Hypothalamus (tissue), 51 donors: ENCODE data around the gene TMIE.
A peak's percentile ranks its signal among the peaks of the same experiment; 100 is the strongest.

Source experiments
- DNase-seq, 51 donors: peaks; one replicate each; lab custom pipeline; 2025; lab: John Stamatoyannopoulos, UW

Gene TMIE, protein sequence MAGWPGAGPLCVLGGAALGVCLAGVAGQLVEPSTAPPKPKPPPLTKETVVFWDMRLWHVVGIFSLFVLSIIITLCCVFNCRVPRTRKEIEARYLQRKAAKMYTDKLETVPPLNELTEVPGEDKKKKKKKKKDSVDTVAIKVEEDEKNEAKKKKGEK

DNA sequence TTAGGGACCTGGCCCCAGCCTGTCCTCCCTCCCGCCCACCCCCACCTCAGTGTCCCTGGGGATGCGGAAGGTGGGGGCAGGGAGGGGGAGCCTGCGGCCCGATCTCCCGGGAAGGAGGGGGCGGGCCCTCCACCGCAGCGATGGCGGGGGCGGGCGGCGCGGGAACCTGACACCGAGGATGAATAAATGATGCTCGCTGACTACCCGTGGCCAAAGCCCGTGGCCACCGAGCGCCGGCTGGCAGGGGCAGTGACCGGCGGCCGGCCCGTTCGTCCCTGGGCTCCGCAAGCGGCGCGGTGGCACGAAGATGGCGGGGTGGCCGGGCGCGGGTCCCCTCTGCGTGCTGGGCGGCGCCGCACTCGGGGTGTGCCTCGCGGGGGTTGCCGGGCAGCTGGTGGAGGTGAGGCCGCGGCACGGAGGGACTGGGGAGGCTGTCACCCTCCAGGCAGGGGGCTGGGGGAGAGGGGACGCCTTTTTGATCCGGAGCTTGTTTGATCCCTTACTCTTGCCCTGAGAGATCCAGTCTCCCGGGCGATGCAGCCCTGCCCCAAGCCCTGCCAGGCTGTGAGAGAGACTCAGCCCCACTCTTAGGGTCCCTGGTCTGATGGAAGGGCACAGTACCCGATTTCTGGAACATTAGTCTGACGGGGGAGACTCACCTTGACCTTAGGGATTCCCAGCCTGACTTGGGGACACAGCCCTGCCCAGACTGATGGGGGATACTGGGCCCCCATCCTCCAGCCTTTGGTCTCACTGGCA, at the start of gene TMIE:
Gene TMIE (plus strand): TSS at position 212 of the 759 bp plus-strand sequence. CDS start 96 bp downstream, at position 308.
- peak in 14 of 51 donors; percentile 12 to 77 (median 56) for DNase-seq

DNA sequence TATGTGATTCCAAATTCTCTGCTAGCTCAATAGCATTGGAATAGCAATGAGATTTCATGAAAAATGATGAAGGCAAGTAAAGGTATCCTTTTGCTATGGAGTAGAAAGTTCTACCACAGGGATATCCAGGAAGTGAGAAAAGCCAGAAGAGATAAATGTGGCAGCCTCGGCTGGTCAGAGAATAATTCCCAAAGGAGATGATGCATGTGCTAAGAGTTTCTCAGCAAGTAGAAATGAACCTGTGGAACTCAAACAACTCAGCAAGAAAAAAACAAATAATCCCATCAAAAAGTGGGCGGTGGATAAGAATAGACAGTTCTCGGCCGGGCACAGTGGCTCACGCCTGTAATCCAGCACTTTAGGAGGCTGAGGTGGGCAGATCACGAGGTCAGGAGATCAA, 45.9 kb upstream of the TMIE start:
- DNase-seq, result no peak

GRCh38 chr3:46656778-46657556, 44.2 kb upstream of the TMIE start:
- DNase-seq, result no peak

DNA sequence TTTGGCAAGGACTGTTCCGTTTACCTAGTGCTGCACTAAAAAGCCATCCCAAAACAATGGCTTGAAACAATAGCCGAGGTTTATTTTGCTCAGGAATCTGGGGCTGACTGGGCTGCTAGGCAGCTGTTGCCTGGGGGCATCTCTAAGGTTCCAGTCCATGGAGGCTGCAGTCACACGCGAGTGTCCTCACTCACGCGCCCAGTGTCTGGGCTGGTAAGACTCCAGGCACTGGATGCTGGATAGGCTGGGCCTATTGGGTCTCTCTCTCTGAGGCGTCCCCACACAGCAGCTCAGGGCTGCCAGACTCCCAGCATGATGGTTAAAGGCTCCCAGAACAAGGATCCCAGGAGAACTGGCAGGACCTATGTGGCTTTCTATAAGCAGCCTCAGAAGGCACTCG, 41.9 kb upstream of the TMIE start:
- no peak for DNase-seq

DNA sequence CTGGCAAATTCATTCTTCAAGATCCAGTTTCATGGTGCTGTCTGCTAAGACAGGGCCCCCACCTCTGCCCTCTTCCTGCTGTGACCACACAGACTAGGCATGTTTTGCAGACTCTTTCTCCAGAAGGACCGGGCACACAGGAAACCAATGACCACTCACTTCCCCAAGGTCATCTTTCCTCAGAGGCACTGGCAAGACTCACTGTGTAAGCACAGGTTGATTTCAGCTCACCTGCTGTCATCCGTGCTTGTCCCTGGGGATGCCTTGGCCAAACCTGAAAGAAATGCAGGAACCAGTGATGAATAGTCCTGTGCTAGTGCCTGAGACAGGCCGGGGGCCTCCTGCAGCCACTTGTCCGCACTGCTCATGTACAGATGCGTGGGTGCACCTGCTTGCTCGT, 41.2 kb upstream of the TMIE start:
- DNase-seq, result no peak

DNA sequence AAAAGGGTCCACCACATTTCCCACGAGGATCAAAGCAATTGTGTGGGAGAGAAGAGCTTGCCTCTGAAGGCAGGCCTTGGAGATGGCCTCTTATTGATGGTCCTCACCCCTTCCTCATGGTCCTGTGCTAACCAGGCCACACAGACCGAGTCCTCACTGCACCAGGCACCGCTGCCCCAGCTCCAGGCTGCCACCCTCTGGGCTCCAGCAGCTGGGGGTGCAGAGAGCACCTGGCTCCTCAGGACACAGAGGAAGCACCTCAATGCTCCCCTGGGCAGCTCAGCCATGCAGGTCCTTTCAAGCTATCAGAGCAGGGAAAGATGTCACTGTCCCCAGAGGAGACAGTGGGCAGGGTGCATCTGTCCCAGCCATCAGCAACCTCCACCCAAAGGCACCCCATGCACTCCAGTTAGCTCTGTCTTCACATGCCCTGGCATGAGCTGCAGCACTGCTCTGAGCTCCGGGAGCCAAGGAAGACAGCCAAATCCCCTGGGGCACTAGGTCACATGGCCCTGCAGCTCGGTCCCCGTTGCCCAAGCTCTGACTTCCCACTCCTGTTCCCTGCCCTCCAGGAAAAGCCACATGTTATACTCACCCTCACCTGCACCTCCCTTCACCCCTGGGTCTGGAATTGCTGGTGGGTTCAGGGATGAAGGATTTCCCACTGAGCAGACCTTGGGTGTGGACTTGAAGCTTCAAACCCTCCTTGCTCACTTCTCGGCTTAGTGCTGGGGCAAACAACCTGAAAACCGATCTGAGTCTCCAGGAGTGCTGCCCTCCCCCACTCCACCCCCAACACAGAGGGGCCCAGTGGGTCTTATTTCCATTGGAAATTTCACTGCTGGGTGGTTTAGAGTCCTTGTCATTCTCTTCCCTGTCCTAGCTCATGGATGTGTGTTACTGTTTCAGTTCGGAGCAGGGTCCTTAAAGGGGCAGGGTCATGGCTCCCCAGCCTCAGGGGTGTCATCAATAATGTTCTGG, 40.4 kb upstream of the TMIE start:
- peak in 2 of 51 donors; percentile 13 to 20 for DNase-seq

- DNase-seq, result no peak
Measured at GRCh38 chr3:46661776-46662766, 39.1 kb upstream of the TMIE start.

DNA sequence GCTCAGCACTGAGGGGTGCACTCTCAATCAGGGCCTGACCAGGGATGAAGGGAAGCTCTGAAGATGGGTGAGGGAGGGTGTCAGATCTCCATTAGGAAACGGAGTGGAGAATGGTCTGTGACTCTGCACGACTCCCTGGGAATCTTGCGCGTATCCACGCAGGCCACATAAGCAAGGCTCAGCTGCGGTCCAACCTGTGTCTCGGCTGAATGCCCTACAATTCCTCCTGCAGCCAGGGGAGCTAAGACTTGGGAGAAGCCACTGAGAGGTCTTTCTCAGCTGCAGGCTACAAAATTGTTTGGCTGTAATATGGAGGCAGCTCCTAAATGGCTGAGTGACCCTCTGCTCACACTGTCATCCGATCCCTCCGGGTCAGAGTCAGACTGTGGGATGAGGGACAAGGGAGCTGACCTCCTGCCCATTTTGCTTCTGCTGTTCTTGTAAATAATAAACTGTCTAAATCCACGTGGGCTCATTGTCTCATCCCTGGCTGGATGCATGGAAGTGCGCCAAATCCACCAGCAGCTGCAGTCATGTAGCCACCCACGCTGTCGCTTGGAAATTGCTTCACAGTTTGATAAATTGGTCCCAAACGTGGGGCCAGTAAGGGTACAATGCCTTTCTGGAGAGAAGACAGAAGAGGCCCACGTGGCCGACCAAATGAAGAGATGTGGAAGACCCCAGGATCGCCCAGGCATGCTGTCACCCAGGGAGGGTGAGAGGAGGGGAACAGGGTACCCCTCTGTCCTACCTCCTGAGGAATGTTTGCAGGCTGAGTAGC, 38.2 kb upstream of the TMIE start:
- peak in 12 of 51 donors; percentile 10 to 79 (median 26) for DNase-seq

DNA sequence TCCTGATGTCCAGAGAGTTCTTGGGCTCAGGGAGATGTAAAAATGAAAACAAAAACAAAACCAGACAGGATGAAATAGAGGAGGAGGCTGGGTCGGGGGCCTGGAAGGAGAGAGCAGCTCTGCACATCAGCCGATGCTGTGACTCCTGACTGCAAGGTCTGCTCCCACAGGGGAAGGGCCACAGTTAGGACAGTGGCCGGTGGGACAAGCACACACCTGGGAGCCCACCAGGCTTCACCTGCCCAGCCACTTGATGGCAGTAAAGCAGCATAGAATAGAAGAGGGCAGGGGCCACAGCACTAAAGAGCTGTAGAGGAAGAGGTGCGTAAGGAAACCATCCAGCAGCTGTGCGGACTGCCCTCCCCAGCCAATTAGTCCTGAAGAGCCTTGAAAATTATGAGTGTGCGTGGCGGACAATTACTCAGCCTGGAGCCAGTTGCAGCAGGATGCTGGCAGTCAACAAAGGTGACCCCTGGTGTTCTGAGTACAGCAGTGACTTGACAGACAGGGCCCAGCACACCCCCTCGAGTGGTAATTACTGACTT, 37.5 kb upstream of the TMIE start:
- no peak for DNase-seq

DNA sequence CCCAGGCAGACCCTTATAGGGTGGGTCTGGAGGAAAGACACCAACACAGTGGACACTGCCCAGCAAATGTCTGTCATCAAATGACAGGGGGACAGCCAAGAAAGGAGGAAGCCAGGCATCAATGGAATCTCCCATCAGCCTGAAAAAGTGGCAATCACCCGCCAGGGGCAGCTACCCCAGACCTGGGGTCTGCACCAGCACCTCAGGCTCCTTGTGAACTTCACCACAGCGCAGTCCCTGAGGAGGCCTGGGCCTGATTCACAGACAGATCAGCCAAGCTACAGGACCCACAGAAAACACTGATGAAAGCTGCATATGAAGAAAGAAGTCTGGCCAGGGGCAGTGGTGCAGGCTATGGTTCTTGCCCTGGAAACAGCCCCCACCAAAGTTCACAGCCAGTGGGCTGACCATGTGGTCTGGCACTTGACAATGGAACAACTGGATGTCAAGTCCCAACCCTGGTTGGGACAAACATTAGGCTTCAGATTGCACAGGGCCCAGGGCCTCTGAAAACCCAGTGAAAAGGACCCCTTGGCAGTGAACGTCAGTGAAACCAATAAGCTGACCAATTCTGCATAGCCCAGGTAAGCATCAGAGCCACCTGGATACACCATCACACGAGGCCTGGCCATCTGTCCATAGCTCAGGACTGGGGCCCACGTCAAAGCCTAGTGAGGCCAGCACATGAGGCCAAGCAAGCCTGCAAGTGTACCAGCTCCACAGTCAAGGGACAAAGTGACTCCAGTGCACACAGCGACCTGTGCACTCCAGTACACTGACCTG, 36.8 kb upstream of the TMIE start:
- no peak for DNase-seq

DNA sequence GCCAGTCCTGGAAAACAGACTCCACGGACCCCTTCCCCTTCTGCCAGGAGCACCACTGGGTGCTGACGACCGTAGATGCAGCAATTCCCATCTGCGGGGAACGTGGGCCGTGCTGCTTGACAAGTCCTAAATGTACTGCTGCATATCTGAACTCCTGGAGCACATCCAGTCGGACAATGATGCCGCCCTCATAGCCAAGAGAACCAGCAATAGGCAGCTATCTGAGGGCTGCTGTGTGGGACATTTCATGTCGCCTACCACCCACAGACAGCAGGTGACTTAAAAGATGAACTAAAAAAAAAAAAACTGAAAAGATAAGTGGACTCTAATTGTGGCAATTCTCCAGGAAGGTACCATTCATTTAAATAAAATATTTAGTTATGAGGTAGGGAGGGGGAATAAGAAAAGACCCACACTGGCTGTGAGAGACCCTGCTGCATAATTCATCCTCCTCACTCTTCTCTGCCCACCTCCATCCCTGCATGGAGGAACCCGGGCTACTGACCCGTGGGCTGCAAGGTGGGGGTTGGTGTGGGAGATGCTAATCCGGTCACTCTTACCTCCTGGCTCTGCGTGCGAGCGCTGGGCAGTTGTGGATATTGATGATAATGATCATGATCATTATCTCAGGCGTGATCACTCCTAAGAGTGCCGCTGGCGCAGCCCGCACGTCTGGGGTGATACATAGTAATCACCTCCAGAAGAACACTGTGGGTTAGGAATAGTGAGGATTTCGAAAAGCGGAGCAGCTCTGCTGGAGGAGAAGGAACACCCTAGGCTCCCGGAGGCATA, 36.0 kb upstream of the TMIE start:
- peak in 1 of 51 donors; percentile 29 for DNase-seq

DNA sequence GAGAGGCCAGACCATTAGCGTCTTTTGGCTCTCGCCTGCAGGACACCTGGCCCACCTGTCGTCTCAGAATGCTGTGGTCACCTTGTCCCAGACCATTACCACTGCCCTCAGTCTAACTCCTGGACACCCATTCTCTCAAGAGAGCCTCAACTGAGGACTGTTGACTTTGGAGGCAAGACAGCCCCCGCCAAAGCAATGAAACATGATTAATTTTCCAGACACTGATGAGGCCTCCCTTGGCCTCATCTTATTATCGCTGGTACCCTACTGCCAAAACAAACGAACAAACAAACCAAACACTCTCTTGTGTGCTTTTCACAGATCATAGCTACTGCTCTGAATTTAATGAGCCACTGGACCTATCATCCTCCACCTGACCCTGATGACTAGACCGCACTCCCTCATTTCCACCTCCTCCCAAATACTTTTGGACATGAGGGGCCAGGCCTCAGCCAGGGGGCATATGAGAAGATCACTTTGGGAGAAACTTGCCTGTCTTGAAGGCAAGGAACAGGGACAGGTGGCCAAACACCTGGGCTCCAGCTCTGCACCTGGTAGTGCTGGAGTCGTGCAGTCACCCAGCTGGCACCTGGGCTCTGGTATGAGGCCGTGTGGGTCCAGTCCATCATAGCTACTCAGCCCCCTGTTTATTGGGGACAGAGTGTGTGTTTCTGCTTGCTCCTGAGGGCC, 35.3 kb upstream of the TMIE start:
- no peak for DNase-seq

GRCh38 chr3:46666453-46666845, 34.7 kb upstream of the TMIE start:
- DNase-seq, result no peak

DNA sequence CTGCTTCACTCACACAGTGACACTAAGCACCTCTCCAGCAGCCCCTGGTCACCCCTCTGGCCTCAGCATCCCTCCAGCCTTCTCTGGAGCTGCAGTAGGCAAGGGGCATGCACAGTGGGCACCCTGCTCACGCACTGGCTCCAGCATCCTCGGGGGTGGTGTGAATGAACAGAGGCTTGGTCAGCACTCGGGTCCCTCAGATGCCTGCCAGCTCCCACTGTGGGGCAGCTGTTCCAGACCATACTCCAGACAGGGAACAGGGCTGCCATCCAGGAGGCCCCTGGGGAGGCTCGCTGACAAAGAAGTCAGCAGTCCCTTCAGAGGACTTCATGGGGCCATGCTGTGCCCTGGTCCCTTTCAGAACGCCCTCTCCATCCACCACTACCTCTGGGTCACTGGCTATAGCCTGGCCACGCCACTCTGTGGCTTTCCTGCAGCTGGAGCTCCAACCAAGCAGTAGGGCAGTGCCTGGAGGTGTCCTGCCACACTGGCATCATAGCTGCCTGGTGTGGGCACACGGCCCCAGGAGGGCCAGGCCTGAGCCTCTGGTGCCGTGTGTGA, 34.1 kb upstream of the TMIE start:
- no peak for DNase-seq

GRCh38 chr3:46667657-46668056, 33.5 kb upstream of the TMIE start:
- DNase-seq, result no peak

DNA sequence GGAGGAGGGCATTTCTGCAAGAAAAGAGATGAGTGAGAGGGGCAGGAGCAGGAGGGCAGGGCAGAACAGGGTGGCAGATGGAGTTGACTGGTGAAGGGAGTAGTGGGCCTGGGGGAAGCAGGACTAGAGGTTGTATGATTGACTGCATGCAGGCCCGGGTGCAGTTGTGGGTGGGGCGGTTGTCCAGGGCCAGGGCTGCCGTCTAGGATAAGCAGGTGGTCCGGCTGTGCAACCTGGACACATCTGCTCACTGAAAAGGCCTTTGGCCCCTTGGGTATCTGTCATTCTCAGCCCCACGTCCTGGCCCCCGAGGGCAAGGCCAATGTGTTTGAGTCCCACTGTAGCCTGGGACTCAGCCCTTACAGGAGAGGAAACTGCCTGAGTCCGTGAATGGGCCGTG, 33.1 kb upstream of the TMIE start:
- no peak for DNase-seq
